GM21528 (cell line): ENCODE measurements around the gene NRG2.

ENCODE experiments used
- ATAC-seq: cut with Tn5 transposase; IDR thresholded peaks from one replicate; pipeline ENCODE4 v1.9.1; 2021; ENCODE audit warnings: mild to moderate bottlenecking, moderate library complexity; ENCODE audit not compliant: unreplicated experiment, low FRiP score

Gene NRG2

DNA sequence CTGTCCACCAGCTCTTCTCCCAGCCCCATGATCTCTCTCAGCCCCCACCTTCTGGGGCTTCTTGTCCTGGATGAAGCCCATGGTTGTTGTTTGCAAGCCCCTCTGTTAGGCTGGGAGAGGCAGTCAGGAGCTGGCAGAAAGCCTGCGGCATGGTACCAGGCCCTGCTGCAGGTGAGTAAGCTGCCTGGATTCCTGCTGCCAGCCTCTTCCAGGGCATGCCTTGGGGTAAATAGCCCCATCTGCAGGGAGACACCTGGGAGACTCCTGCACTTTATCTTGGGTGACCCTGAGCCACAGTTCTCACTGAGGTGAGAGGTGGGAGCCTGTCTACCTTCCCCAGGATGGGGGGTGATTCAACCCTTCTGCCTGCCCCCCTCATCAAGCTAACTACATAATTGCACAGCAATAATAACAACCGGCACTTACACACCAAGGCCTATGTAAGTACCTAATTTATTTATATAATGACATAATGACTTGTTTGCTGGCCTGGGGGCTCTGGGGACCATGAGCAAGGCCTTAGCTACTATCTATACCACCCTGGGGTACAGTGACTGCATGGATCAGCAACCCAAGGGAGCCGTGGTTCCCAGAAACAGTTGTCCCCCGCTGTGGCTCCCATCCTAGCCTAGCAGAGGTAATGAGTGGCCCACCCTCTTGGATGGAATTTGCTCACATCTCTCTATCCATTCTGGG, 131.5 kb downstream of the NRG2 start:
- ATAC-seq = no peak

DNA sequence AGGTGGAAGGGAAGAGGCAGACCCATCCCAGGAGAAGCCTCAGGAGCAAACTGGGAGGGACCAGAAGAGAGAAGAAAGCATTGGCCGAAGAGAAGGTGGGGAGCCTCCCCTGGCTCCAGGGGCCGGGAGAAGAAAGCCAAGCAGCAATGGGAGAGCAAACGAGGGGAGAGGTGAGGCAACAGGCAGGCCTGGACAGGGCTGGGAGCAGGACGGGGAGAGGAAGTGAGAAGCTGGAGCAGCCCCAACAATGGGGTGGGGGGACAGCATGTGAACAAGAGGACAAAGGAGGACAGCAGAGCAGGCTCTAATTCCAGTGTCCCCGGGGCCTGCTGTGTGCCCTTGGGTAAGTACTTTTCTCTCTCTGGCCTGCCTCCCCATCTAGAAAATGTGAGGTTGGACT, 132.2 kb downstream of the NRG2 start:
- no peak for ATAC-seq

DNA sequence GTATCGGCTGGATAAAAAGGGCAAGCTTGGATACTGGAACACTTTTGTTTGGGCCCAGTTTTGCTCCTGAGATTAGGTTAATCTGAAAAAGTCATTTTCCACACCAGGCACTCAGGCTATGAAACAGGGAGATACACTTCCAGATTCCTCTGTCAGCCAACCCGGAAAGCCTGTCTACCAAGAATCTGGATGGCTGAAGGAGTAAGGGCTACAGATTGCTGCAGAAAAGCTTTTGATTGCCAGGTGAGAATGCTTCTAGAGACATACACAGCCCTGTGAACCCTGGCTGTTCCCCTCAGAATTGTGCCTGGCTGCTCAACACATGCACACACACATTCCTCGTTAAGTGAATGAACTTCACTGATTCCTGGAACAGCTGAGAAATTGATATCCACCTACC, 133.1 kb downstream of the NRG2 start:
- ATAC-seq = no peak

DNA sequence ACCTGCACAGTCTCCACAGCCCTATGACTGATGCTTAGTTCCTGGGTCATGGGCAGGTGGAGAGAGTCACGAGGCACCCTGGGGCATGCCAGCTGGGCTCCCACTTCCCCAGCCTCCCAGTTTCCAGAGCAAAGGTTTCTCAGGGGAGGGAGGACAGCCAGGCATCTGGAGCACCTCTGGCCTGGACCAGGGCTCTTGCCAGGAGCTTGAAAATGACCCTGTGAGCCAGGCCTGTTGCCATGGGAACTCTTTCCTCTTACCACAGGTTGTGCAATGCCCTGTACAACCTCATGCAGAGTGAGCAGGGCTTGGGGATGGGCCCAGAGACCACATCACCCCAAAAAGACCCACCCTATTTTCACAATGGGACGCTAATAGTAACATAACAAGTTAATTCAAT, 134.3 kb downstream of the NRG2 start:
- ATAC-seq = no peak

DNA sequence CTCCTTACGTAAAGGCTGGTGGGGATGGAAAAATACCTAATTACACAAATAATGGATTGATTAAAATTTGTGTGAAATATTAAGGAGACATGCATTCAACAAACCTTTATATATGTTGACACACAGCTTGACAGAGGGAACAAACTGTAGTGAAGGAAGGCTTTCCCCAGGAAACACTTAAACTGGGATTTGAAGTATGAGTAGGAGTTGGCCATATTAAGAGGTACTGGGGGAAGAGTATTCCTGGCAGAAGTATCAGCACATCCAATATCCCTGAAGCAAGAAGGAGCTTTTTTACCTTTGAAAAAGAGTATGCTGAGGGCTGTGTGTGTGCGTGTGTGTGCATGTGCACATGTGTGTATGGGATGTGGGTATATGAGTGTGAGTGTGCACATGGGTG, 136.4 kb downstream of the NRG2 start:
- ATAC-seq = no peak

DNA sequence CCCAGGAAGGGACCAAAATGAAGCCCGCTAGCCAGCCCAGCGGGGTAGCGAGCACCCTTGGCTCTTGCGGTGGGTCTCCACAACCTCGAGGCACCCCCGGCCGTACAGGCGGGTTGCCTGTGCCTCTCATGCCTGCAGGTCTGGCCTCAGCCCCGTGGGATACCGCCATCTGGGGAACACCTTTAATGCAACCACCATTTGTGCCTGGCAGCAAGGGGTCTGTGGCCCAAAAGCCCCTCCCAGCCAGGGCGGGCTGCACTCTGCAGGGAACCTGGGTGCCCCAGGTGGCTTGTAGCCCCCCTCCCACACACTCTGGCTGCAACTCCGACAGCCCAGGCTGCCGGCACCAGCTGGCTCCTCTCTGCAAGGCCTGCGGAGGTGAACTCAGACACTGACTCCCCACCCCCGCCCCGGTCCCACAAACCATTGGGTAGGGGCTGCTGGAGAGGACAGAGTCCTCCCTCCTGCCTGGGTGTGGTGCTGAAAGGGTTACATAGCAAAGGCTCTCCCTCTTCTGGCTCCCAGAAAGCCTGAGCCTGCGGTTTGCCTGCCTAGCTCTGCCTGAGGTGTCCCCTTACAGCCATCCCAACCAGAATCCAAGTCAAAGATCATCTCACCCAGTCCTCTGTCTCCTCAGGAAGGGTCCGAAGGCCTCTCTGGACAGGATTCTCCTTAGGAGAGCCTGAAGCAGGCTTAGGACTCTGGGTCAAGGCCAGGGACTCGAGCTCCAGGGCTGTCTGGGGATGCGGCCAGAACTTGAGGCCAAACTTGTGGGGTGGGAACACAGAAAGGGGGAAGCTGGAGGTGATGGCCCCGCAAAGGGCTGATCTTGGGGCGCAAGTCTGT, 138.1 kb downstream of the NRG2 start:
- no peak for ATAC-seq

DNA sequence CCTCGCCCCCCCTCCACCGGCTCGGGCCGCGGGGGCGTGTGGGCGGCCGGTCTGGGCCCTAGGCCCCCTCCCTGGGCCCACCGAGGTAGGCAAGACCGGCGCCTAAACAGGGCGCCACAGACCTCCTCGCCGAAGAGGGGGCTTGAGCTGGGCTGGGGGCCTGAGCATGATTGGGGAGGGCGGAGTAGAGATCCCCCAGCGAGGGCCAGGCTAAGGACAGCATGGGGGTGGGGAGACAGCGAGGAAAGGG, 138.6 kb downstream of the NRG2 start:
- no peak for ATAC-seq

DNA sequence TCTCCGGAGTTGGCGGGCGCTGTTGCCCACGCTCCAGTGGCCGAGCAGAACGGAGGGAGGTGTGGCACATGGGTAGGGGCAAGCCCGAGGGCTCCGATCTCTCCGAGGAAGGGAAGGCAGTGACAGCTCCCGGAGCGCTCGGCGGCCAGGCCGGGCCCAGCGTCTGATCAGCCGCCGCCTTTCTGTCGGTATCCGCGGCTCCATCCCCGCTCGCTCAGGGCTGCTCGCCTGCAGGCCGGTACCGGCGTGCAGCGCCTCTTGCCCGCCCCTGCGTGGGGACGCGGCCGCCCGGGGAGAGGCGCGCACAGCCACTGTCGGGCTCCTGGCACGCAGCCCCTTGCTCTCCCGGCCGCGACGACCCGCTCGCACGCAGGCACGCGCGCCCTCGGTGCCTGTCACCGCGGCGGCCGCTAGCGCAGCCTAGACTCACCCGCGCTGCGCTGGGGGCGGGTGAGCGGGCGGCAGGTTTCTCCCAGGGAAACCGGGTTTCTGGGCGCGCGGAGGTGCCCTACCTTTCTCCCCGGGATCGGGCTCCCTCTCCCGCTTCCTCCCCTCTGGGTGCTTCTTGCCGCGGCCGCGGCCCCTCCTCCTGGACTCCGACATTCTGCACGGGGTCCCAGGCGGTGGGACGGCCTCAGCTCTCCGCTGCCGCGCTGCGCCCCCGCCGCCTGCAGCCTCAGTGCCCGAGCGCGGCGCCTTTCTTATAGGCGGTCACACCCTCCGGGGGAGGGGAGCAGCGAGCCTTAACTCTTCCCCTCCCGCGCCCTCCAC, 139.1 kb downstream of the NRG2 start:
- ATAC-seq = no peak

DNA sequence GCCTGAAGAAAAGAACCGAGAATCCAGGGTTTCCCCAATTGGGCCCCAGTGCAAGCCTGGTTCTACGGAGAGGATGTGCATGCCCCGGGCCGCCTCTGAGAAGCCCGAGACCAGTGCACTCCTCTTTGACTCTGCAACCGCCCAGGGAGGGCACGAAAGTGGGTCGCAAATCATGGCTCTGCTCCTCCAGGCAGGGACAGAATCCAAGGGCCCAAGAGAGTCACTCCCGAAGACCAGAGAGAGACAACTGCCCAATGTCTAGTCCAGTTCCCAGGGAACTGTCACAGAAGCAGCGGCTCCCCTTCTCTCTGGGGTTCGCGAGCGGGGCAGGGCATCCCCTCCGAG, 139.7 kb downstream of the NRG2 start:
- ATAC-seq = no peak

DNA sequence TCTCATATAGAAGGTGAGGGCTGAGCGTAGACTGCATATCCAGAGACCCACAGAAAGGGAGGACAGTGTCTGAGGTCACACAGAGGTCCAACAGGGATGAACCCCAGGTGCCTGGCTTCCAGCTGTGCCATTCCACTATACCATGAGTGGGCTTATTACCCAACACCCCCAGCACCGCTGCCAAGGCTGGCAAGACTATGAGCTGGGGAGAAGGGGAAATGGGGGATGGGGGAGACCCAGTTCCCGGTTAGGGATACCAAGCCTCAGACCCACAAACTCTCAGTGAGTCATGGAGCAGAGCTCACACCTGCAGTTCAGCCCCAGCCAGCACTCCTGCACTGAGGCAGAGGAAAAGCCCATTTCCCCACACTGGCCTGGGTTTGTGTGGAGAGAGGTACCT, 141.1 kb downstream of the NRG2 start:
- ATAC-seq = no peak

DNA sequence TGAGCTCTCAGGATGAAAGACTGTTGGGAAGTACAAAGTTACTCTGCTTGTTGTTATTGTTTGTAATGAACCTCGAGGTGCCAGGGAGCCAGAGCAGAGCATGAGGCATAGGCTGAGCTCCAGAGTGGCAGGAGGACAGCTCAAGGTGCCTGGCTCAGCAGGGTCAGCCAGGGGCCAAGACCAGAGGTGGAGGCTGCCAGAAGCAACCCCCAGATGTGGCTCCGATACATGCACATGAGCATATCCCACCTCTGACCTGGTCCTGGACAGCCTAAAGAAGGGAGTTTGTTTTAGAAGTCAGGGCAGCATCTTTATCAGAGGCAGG, 141.9 kb downstream of the NRG2 start:
- ATAC-seq = no peak

DNA sequence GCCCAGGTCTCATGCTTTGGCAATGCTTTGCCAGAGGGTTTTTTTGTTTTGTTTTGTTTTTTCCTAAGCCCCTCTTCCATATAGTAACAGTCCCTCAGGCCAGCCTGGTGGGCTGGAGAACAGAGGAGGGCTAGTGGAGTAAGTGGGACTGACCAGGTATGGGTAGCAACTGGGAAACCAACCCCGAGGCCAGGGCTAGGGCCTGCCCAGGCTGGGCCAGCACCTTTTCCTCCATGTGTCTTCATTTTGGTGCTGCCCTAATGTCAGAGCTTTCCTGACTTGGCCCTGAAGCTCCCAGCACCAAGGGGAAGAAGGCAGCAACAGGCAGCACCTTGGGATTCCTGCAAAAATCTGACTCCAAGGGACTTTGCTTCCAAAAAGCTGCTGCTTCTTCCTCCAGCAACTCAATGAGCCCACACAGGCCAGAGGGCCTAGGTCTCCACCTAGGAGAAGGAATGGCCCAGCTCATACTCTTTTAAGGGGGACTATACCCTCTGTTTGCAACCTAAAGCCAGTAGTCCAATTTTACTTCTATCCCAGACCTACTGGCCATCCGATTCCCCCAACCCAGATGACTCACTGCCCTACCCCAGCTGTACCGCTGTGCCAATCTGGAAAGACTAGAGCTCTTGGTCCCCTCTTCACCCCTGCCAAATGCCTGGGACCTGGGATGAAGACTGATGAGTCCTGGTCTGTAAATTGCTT, 142.4 kb downstream of the NRG2 start:
- no peak for ATAC-seq

DNA sequence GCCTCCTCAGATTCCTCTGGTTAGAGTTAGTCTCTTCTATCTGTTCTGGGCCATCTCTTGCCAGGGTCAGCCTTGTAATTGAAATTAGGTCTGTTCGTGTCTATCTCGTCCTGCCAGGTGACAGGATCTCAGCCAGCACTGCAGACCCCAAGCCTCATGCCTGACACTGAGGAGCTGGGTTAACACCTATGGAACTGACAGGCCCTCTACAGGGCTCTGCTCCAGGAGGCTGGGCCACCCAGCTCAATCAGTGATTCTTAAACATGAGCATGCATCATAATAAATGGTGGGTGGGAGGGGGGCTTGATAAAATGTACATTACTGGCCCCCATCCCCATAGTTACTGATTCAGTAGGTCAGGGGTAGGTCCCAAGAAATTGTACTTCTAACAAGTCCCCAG, 144.1 kb downstream of the NRG2 start:
- ATAC-seq = no peak

DNA sequence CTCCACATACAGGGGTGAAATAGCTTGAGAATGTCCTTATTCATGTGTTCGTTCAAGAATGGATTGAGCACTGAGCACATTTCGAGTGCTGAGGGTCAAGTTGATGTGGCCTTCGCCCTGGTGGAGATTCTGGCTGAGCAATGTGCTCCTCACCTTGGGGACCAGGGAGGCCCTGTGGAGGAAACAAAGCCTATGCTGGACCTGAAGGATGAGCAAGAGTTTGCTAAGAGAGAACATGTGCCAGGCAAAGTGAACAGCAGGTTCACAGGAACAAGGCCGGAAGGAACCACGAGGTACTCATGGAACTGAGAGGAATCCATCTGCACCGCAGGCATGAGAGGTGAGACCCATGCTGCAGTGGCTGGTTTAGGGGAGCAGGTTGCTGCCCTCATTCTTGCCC, 145.1 kb downstream of the NRG2 start:
- ATAC-seq = no peak

DNA sequence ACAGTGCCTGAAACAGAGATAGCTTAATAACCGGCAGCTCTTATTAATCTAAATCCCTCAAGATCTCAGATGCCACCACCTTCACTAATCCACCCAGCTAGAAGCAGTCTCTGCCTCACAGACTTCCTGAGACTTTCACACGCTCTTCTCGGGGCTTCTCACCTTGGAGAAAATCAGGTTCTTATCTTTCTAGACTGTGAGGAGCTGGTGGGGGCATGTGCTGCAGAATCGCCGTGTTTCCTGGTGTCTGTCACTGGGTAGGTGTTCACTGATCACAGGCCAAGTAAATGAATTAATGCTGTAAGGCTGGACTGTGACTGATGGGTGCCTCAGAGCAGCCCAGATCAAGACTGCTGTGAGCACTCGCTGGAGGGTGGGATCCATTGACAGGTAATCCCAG, 145.8 kb downstream of the NRG2 start:
- no peak for ATAC-seq

DNA sequence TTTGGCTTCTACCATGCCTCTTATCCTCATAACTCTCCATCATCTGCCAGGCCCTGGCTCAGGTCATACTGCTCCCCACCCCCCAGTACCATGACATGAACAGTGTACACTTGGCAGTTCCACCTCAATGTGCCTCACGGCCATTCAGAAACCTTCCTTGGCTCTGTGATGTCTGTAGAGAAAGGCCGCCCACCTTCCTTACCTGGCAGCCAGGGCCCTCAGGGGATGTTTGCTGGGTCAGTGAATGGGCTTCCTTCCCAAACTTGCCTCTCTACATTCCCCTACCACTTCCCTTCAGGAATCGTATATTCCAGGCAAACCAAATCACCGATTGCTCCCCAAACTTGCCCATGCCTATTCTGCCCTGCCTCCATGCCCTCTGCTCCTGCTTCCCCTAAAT, 146.4 kb downstream of the NRG2 start:
- ATAC-seq = no peak

DNA sequence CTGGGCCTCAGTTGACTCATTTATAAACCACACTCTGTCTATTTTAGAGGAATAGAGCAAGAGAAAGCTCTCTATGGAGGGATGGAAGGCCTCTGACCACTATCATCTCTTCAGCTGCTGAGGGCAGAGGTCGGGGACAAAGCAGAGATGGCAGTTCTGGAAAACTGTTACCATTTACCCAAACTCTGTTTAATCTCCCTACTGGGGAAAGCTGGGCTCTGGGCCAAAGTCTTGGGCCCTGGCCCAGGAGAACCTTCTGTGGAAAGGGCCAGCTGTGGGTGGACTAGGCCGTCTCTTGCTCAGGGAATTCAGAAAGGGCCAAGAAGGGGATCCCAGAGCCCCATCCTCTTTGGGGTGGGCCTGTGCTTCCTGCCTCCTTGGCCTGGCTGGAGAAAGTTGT, 147.5 kb downstream of the NRG2 start:
- ATAC-seq = no peak

DNA sequence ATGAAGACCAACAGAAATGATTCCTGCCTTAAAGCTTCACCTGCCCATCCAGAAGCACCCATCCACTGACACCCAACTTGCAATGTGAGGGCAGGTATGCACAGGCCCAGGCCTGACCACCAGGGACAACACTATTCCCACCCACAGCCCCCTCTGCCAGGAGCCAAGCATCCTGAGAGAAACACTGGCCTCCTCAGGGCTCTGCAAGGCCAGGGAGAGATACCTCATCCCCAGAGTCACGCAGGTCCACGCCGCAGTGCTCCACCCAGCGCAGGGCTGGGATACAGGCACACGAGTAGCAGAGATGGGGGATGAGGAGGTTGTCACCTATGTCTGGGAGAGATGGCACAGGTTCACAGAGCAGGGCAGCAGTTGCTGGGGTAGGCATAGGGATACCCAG, 148.1 kb downstream of the NRG2 start:
- ATAC-seq = no peak

DNA sequence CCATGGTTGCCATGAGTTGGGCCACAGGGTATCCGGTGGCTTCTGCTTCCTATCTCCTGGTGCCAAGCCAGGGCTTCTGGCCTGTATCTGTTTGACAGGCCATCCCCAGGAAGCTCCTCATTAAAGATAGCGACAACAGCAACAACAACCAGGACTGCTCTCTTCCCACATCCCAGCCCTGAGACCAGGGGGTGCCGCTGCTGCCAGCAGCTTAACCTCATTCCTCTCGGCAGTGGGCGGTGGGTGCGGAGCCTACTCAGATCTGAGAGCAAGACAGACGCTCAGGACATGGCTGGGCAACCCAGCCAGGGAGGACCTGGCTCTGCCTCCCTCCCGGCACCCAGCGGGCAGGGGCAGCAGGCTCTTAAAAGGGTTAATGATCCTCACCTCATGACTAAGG, 149.2 kb downstream of the NRG2 start:
- ATAC-seq = no peak

DNA sequence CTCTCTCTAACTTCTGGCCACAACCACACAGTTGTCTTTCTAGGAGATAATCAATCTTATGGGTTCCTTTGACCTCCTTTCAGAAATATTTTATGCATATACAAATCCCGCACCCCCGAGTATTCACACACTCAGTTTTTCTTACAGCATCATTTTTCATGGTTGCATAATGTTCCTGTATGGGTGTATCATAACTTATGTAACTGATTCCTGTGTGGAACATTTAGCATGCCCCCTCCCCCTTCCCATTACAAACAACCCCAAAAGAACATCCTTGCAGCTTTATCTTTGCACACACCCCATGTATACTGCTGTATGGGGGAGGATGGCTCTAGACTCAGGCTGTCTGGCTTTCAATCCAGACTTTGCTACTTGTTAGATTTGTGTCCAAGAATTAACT, 153.7 kb downstream of the NRG2 start:
- no peak for ATAC-seq

DNA sequence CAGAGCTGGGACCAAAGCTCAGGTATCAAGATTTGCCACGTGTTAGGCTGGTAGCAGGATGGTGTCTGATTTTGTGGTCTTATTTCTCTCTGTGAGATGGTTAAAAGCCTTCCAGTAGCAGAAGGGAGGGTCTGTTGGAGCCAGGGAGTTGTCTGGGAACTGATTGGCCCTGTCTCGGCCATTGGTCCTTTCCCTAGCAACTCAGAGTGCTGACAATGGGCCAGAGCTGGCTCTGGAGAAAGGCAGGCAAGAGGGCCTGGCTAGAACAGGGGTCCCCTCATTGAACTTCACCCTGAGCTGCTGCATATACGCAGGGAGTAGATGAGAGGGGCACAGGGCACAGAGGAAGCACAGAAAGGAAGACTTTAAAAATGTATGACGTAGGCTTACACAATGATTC, 154.7 kb downstream of the NRG2 start:
- ATAC-seq = no peak
